Measurements from ENCODE around the gene ZFAND6. TPM values are rescaled to one million over a fixed set of nuclear protein-coding genes. Genes with fewer than 3 reads are reported as not detected.
A peak's percentile ranks its signal among the peaks of the same experiment; 100 is the strongest.

ZFAND6 gene
- total and polyA plus RNA-seq, 9 donors: 57.3 to 105 (median 65.4) TPM

GRCh38 chr15:80105595-80105994, 46.1 kb downstream of the ZFAND6 start:
- 68 to 83% (median 76%) methylated on average over 1 of the region's 1 CpG for WGBS, 3 donors
- Histone ChIP-seq H3K27me3 (no peaks in the 10 kb centered on the region), H3K27ac (no peak overlapping the region), H3K4me3 (no peak overlapping the region), H3K36me3 (no peaks in the 10 kb centered on the region), H3K4me1 (ENCODE audit: insufficient read depth) (peaks cover 2% of the 10 kb centered on the region), H3K9me3 (no peaks in the 10 kb centered on the region)
- intact Hi-C loops (cut with DNase I): no loop called here
- no peak for DNase-seq
- no peak for TF ChIP-seq EP300 (IDR thresholded peaks at IDR 0.05)
- TF ChIP-seq, protein P1, sequence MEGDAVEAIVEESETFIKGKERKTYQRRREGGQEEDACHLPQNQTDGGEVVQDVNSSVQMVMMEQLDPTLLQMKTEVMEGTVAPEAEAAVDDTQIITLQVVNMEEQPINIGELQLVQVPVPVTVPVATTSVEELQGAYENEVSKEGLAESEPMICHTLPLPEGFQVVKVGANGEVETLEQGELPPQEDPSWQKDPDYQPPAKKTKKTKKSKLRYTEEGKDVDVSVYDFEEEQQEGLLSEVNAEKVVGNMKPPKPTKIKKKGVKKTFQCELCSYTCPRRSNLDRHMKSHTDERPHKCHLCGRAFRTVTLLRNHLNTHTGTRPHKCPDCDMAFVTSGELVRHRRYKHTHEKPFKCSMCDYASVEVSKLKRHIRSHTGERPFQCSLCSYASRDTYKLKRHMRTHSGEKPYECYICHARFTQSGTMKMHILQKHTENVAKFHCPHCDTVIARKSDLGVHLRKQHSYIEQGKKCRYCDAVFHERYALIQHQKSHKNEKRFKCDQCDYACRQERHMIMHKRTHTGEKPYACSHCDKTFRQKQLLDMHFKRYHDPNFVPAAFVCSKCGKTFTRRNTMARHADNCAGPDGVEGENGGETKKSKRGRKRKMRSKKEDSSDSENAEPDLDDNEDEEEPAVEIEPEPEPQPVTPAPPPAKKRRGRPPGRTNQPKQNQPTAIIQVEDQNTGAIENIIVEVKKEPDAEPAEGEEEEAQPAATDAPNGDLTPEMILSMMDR (IDR thresholded peaks at IDR 0.05): no peak
- TF ChIP-seq POLR2A (IDR thresholded peaks at IDR 0.05): no peak

DNA sequence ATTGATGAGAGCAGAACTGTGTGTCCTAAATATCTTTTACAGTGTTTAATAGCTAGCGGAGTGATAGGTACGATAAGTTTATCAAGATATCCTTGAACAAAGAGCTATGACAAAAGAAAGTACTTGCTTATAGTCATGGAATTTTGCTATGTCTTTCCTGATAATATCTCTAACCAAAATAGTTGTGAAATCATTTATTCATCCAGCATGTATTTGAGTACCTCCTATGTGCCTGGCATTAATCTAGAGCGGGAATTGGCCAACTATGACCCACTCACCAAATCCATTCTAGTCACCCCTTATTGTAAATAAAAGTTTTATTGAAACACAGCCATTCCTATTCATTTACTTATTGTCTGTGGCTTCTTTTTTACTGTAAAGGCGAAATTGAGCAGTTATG, 46.6 kb downstream of the ZFAND6 start:
- H3K27ac ChIP-seq: no peak overlapping the region
- TF ChIP-seq POLR2A (IDR thresholded peaks at IDR 0.05): no peak
- TF ChIP-seq, protein P1 (IDR thresholded peaks at IDR 0.05): no peak
- TF ChIP-seq EP300 (IDR thresholded peaks at IDR 0.05): no peak
- intact Hi-C loops (cut with DNase I): no loop called here
- 95% methylated on average over 4 of the region's 4 CpGs for WGBS, 3 donors
- no peaks in the 10 kb centered on the region for H3K27me3 ChIP-seq
- H3K4me1 ChIP-seq (ENCODE audit: insufficient read depth): peaks cover 2% of the 10 kb centered on the region
- no peak overlapping the region for H3K4me3 ChIP-seq
- H3K9me3 ChIP-seq: no peaks in the 10 kb centered on the region
- DNase-seq: no peak
- H3K36me3 ChIP-seq: no peaks in the 10 kb centered on the region

- Histone ChIP-seq H3K4me3 (no peak overlapping the region), H3K27me3 (no peaks in the 10 kb centered on the region), H3K36me3 (no peaks in the 10 kb centered on the region), H3K9me3 (no peaks in the 10 kb centered on the region), H3K27ac (no peak overlapping the region), H3K4me1 (ENCODE audit: insufficient read depth) (peaks cover 5% of the 10 kb centered on the region)
- intact Hi-C loops (cut with DNase I): no loop called here
- DNase-seq: no peak
- 57 to 64% (median 60%) methylated on average over 6 of the region's 6 CpGs for WGBS, 3 donors
- TF ChIP-seq, protein P1 (IDR thresholded peaks at IDR 0.05): no peak
- TF ChIP-seq EP300 (IDR thresholded peaks at IDR 0.05) (no peak), POLR2A (IDR thresholded peaks at IDR 0.05) (no peak)
These were observed 47.7 kb downstream of the ZFAND6 start for GRCh38 chr15:80107204-80107603.

DNA sequence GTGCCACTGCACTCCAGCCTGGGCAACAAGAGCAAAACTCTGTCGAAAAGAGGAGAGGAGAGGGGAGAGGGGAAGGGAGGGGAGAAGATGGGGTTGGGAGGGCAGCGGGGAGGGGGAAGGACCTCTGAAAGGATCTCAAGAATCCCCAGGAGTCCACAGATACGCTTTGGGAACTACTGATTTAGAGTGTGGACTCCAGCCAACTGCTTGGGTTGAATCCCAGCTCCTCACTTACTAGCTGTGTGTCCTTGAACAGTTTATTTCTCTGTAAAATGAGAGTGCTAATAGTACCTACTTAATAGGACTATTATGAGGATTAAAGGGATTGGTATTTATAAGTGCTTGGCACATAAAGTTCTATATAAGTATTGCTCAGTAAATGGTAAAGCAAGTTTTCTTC, 48.3 kb downstream of the ZFAND6 start:
- WGBS, 3 donors: 4 to 10% (median 8%) methylated on average over 2 of the region's 3 CpGs
- DNase-seq: peak; percentile 53 to 69 (median 61)
- Histone ChIP-seq H3K4me3 (no peak overlapping the region), H3K27me3 (no peaks in the 10 kb centered on the region), H3K9me3 (no peaks in the 10 kb centered on the region), H3K4me1 (ENCODE audit: insufficient read depth) (peaks cover 5% of the 10 kb centered on the region), H3K36me3 (no peaks in the 10 kb centered on the region), H3K27ac (no peak overlapping the region)
- intact Hi-C loops (cut with DNase I): no loop called here
- TF ChIP-seq, protein P1 (IDR thresholded peaks at IDR 0.05): no peak
- TF ChIP-seq POLR2A (IDR thresholded peaks at IDR 0.05) (no peak), EP300 (IDR thresholded peaks at IDR 0.05) (no peak)

Data from ovary (tissue), 9 donors.